GM08714 (cell line): Measurements from ENCODE around the gene ACSS2.
"Not testable (repeated sequence)": the region's sequence is repeated elsewhere in the genome, so short reads cannot be mapped to it uniquely, and the experiment has no call there.

Source experiments
- H3K4me3 ChIP-seq: fragments of 200-500 bp; sonication (Bioruptor generic); 2 replicates; pipeline ENCODE4 v1.5.1; 2014; ENCODE audit warnings: mild to moderate bottlenecking, low read length, inconsistent platforms
- ZNF274 ChIP-seq: IDR thresholded peaks from 2 replicates; pipeline ENCODE4 v1.6.1; 2012; ENCODE audit warnings: mild to moderate bottlenecking, low read depth, low read length

The ACSS2 gene

GRCh38 chr20:34886122-34886521, 9.7 kb downstream of the ACSS2 start:
- H3K4me3 ChIP-seq, result no peak overlapping the region
- TF ChIP-seq ZNF274, result no peak

GRCh38 chr20:34887023-34887422, 10.6 kb downstream of the ACSS2 start:
- no peak for TF ChIP-seq ZNF274
- H3K4me3 ChIP-seq, result no peak overlapping the region

- no peak overlapping the region for H3K4me3 ChIP-seq
- no peak for TF ChIP-seq ZNF274
These were observed 12.1 kb downstream of the ACSS2 start for GRCh38 chr20:34888468-34888867.

GRCh38 chr20:34891166-34892062, 15.0 kb downstream of the ACSS2 start:
- TF ChIP-seq ZNF274, result no peak

GRCh38 chr20:34892671-34893070, 16.3 kb downstream of the ACSS2 start:
- H3K4me3 ChIP-seq, result no peak overlapping the region
- TF ChIP-seq ZNF274, result no peak

More at GRCh38 chr20:34891166-34892062, 15.0 kb downstream of the ACSS2 start:
- no peak overlapping the region for H3K4me3 ChIP-seq

- no peak overlapping the region for H3K4me3 ChIP-seq
- no peak for TF ChIP-seq ZNF274
These were observed 18.3 kb downstream of the ACSS2 start for GRCh38 chr20:34894723-34895122.

- H3K4me3 ChIP-seq, result no peak overlapping the region
- no peak for TF ChIP-seq ZNF274
These were observed 19.1 kb downstream of the ACSS2 start for GRCh38 chr20:34895465-34895864.

- TF ChIP-seq ZNF274, result no peak
- no peak overlapping the region for H3K4me3 ChIP-seq
These were observed 19.7 kb downstream of the ACSS2 start for GRCh38 chr20:34896086-34896621.

GRCh38 chr20:34898129-34898528, 21.7 kb downstream of the ACSS2 start:
- not testable (repeated sequence) for H3K4me3 ChIP-seq

GRCh38 chr20:34898731-34899130, 22.3 kb downstream of the ACSS2 start:
- not testable (repeated sequence) for H3K4me3 ChIP-seq

- H3K4me3 ChIP-seq, result no peak overlapping the region
- no peak for TF ChIP-seq ZNF274
These were observed 27.8 kb downstream of the ACSS2 start for GRCh38 chr20:34904202-34904621.

- H3K4me3 ChIP-seq, result no peak overlapping the region
- TF ChIP-seq ZNF274, result no peak
These were observed 31.4 kb downstream of the ACSS2 start for GRCh38 chr20:34907616-34908469.

GRCh38 chr20:34915131-34915530, 38.7 kb downstream of the ACSS2 start:
- TF ChIP-seq ZNF274, result no peak

GRCh38 chr20:34915749-34916455, 39.5 kb downstream of the ACSS2 start:
- H3K4me3 ChIP-seq, result no peak overlapping the region
- TF ChIP-seq ZNF274, result no peak

More at GRCh38 chr20:34915131-34915530, 38.7 kb downstream of the ACSS2 start:
- no peak overlapping the region for H3K4me3 ChIP-seq
